ENCODE measurements around the gene OXLD1. TPM values are rescaled to one million over a fixed set of nuclear protein-coding genes. Genes with fewer than 3 reads are reported as not detected.

The OXLD1 gene
- total RNA-seq, 4 donors from 2014 or later = 18.4 to 26.5 (median 21.6) TPM

DNA sequence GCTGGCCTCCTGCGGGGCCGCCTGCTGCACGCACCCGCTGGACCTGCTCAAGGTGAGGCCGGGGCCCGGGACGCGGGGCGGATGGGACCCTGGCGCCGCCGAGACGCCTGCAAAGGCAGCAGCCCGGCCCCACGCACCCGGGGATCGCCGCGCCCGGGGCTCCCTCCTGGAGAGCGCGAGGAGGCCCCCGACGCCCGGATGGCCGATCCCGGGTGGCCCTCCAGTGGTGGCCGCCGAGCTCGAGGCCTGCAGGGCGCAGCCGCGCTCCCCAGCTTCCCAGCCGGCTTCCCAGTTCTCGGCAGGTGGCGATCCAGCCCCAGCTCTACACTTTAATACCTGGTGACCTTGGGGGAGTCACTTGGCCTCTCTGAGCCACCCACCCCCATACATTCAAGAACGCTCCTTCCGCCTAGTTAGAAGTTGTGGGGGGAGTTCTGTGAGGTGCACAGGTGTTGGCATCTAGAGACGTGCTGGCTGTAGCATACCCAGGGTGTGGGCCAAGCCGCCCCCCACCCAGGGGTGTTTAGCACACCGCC, 46.1 kb upstream of the OXLD1 start:
- TF ChIP-seq, protein P1, sequence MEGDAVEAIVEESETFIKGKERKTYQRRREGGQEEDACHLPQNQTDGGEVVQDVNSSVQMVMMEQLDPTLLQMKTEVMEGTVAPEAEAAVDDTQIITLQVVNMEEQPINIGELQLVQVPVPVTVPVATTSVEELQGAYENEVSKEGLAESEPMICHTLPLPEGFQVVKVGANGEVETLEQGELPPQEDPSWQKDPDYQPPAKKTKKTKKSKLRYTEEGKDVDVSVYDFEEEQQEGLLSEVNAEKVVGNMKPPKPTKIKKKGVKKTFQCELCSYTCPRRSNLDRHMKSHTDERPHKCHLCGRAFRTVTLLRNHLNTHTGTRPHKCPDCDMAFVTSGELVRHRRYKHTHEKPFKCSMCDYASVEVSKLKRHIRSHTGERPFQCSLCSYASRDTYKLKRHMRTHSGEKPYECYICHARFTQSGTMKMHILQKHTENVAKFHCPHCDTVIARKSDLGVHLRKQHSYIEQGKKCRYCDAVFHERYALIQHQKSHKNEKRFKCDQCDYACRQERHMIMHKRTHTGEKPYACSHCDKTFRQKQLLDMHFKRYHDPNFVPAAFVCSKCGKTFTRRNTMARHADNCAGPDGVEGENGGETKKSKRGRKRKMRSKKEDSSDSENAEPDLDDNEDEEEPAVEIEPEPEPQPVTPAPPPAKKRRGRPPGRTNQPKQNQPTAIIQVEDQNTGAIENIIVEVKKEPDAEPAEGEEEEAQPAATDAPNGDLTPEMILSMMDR (IDR thresholded peaks at IDR 0.05) = no peak
- ATAC-seq (ENCODE audit: low FRiP score) (peak; percentile 21), DNase-seq (ENCODE audit: low spot score) (no peak)

DNA sequence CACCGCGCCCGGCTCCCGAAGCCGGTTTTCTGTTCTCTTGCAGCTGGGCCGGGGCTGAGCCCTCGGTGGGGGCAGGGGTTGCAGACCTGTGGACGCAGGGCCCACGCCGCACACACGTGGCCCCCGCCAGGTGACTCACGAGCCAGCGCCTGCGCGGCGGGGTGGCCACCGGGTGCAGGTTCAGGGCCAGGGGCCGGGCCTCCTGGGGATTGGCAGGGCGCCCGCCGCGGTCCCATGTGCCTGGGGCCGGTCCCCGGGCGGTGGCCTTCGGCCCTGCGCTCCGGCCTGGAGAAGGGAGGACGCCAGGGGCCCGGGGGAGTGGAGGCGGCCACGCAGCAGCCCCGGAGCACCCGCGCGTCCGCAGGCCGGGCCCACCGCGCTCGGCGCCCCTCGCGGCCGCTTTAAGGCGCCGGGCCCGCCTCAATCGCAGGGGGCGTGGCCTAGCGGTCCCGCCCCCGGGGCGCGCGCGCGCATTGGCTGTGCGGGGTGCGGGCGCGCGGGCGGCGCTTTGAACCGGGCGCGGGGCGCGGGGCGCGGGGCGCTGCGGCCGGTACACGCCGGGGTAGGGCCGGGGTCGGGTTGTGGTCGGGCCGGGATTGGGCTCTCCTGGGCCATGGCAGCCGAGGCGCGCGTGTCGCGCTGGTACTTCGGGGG, 45.5 kb upstream of the OXLD1 start, which contains the start of gene SLC25A10:
Gene SLC25A10 (plus strand): TSS at position 471 of the 654 bp plus-strand sequence. CDS start 143 bp downstream, at position 614.
- ATAC-seq (ENCODE audit: low FRiP score) (peak; percentile 74), DNase-seq (ENCODE audit: low spot score) (no peak)
- TF ChIP-seq, protein P1 (IDR thresholded peaks at IDR 0.05) = no peak

DNA sequence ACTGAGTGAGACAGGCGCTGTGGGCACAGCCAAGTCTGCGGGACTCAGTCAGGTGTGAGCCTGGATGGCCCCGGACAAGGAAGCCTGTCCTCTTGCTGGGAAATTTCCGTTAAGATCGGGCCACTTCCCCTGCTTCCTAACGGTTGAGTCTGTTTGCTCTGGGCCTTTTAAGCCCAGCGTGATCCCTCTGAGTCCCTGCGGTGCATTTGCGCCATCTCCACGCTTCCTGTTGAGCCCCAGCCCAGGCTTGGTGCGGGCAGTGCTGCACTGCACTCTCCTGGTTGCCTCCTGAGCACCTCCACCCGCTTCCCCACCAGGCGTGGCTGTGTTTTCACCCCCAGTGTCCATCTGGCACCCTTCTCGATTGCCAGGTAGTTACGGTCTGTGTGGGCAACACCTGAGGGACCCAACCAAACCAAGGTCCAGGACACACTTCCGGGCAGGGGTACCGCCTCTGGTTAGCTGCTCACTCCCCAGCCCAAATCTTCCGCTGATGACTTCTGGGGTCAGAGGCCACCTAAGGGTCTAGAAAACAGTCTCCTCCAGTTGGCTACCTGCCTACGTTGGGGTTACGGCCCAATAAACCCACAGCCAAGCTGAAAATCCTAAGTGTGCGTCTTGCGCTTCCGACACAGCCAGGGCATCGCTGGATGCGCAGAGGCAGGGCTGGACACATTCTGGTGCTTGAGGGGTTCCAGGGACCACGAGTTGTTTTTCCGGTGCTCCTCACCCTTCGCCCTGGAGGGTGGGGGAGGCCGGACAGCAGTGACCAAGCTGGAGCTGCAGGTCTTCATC, 44.3 kb upstream of the OXLD1 start:
- TF ChIP-seq, protein P1 (IDR thresholded peaks at IDR 0.05) = no peak
- ATAC-seq (ENCODE audit: low FRiP score) = no peak
- no peak for DNase-seq (ENCODE audit: low spot score)

DNA sequence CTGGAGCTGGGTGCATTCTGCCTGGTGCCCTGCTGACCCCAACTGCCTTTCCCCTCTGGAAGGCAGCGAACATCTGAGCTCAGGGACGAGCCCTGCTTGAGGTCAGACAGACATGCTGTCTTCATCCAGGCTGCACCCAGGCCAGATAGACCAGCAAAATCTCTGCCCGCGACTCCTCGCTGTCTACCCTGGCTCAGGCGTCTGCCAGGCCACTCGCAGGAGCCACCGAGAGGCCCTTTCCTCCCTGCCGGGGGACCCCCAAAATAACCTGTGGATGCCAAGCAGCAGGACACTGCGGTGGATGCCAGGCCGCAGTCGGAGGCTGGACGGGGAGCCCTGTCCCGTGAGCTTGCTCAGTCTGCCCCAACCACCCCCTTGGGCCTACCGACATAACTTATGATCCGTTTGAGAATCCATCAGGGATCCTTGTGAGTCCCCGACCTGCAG, 42.4 kb upstream of the OXLD1 start:
- DNase-seq (ENCODE audit: low spot score) (no peak), ATAC-seq (ENCODE audit: low FRiP score) (no peak)
- TF ChIP-seq, protein P1 (IDR thresholded peaks at IDR 0.05) = no peak

DNA sequence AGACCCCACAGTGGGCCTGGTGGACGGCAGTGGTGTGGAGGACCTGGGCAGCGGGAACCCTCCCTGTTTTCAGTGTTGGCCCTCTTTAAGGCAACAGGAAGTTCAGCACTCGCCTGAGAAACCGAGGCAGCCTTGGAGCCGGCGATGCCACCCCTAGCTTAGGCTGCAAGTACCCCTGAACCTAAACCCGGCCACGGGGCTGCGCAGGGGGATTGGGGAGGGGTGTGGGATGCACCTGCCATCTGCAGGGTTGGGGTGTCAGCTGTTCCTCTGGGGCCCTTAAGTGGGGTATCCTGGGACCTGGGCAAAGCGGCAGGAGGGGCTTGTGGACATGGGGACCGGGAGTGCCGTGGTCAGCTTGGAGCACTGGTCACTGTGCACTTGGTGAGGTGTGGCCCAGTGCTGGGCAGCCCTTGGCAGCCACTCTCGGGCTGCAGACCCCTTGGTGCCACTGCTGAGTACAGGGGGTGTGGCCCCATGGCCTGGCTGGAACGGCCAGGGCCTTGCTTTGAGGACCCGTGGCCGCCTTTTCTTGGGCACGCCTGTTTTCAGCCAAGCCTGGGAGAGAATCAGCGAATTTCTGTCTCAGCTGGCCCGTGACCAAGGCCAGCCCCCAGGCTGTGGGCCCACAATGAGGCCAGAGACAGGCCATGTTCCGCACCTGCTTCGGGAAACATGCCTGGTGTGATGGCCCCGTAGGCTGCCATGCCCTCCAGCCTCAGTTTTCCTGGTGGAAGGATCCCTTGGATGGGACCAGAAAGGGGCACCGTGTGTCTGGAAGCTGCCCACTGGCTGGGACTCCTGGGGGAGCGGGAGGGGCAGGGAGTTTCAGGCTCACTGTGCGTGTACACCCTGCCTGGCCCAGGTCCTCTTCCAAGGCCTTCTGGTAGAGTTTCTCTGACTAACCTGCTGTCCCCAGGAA, 41.6 kb upstream of the OXLD1 start:
- no peak for ATAC-seq (ENCODE audit: low FRiP score)
- no peak for DNase-seq (ENCODE audit: low spot score)

More for the DNA sequence above, 41.6 kb upstream of the OXLD1 start:
- TF ChIP-seq, protein P1 (IDR thresholded peaks at IDR 0.05) = no peak

Data from omental fat pad (tissue), 4 donors.